GM19463 (cell line): ENCODE results near the gene HSPG2.

ENCODE experiments used
- ATAC-seq: cut with Tn5 transposase; IDR thresholded peaks from one replicate; pipeline ENCODE4 v1.9.1; 2021; ENCODE audit warnings: mild to moderate bottlenecking, moderate library complexity; ENCODE audit not compliant: unreplicated experiment

The HSPG2 gene

GRCh38 chr1:21867451-21867996, 69.6 kb downstream of the HSPG2 start:
- ATAC-seq, result no peak

- no peak for ATAC-seq
These were observed 70.4 kb downstream of the HSPG2 start for GRCh38 chr1:21866707-21867043.

- ATAC-seq, result peak; percentile 81
These were observed 71.0 kb downstream of the HSPG2 start for GRCh38 chr1:21865943-21866706.

GRCh38 chr1:21865609-21865942, 71.5 kb downstream of the HSPG2 start:
- no peak for ATAC-seq

GRCh38 chr1:21864730-21865129, 72.4 kb downstream of the HSPG2 start:
- ATAC-seq, result no peak

GRCh38 chr1:21863981-21864380, 73.1 kb downstream of the HSPG2 start:
- ATAC-seq, result no peak

GRCh38 chr1:21861602-21862429, 75.3 kb downstream of the HSPG2 start:
- no peak for ATAC-seq

- ATAC-seq, result no peak
These were observed 76.1 kb downstream of the HSPG2 start for GRCh38 chr1:21860971-21861370.

- ATAC-seq, result no peak
These were observed 77.4 kb downstream of the HSPG2 start for GRCh38 chr1:21859669-21860179.

- no peak for ATAC-seq
These were observed 79.1 kb downstream of the HSPG2 start for GRCh38 chr1:21857840-21858670.

- ATAC-seq, result no peak
These were observed 79.8 kb downstream of the HSPG2 start for GRCh38 chr1:21857142-21857839.

GRCh38 chr1:21855257-21856096, 81.6 kb downstream of the HSPG2 start:
- no peak for ATAC-seq

- no peak for ATAC-seq
These were observed 82.4 kb downstream of the HSPG2 start for GRCh38 chr1:21854751-21855131.

- ATAC-seq, result no peak
These were observed 82.9 kb downstream of the HSPG2 start for GRCh38 chr1:21854090-21854750.

- no peak for ATAC-seq
These were observed 84.0 kb downstream of the HSPG2 start for GRCh38 chr1:21853131-21853427.

GRCh38 chr1:21852282-21853130, 84.6 kb downstream of the HSPG2 start:
- peak; percentile 72 for ATAC-seq

GRCh38 chr1:21851430-21852250, 85.5 kb downstream of the HSPG2 start:
- no peak for ATAC-seq
